GM12892 (cell line): ENCODE results near the gene MAP3K5.

Source experiments
- DNase-seq: peaks from one replicate; pipeline ENCODE4 v3.0.0; 2011; ENCODE audit not compliant: insufficient read length
- FAIRE-seq: peaks from 2 replicates; lab custom pipeline; 2011; peaks lifted over from hg19 to GRCh38; lab: Jason Lieb, UNC
- POLR2A ChIP-seq: IDR thresholded peaks from 2 replicates; pipeline ENCODE4 v1.6.1; 2011; ENCODE audit warnings: low read depth, low read length, control low read depth
- POLR2AphosphoS5 ChIP-seq: IDR thresholded peaks from 2 replicates; pipeline ENCODE4 v1.6.1; 2011; ENCODE audit warnings: low read depth, low read length, control low read depth
- TAF1 ChIP-seq: IDR thresholded peaks from 2 replicates; pipeline ENCODE4 v1.6.1; 2011; ENCODE audit warnings: low read depth, mild to moderate bottlenecking, control low read depth, low read length, borderline replicate concordance

MAP3K5 gene

GRCh38 chr6:136753624-136754023, 38.7 kb downstream of the MAP3K5 start:
- peak; percentile 36 for FAIRE-seq
- no peak for DNase-seq
- no peak for TF ChIP-seq POLR2A
- TF ChIP-seq POLR2AphosphoS5 = no peak
- no peak for TF ChIP-seq TAF1

GRCh38 chr6:136752554-136752953, 39.7 kb downstream of the MAP3K5 start:
- FAIRE-seq = peak; percentile 9
- TF ChIP-seq POLR2A = no peak
- TF ChIP-seq POLR2AphosphoS5 = no peak
- TF ChIP-seq TAF1 = no peak
- no peak for DNase-seq

GRCh38 chr6:136751991-136752390, 40.3 kb downstream of the MAP3K5 start:
- TF ChIP-seq TAF1 (no peak), POLR2AphosphoS5 (no peak), POLR2A (no peak)
- FAIRE-seq (peak; percentile 36), DNase-seq (no peak)

- TF ChIP-seq POLR2A (no peak), POLR2AphosphoS5 (no peak), TAF1 (no peak)
- FAIRE-seq = peak; percentile 96
- DNase-seq = peak; percentile 38
Measured at GRCh38 chr6:136751522-136751956, 40.7 kb downstream of the MAP3K5 start.

GRCh38 chr6:136750696-136751521, 41.4 kb downstream of the MAP3K5 start:
- FAIRE-seq (no peak), DNase-seq (no peak)
- no peak for TF ChIP-seq TAF1
- TF ChIP-seq POLR2AphosphoS5 = no peak
- no peak for TF ChIP-seq POLR2A

GRCh38 chr6:136749359-136749997, 42.8 kb downstream of the MAP3K5 start:
- FAIRE-seq (no peak), DNase-seq (no peak)
- TF ChIP-seq POLR2A (no peak), TAF1 (no peak), POLR2AphosphoS5 (no peak)

- TF ChIP-seq POLR2A = no peak
- TF ChIP-seq POLR2AphosphoS5 = no peak
- no peak for FAIRE-seq
- no peak for DNase-seq
Measured at GRCh38 chr6:136747507-136747906, 44.8 kb downstream of the MAP3K5 start.

GRCh38 chr6:136745300-136745699, 47.0 kb downstream of the MAP3K5 start:
- TF ChIP-seq TAF1 = no peak
- TF ChIP-seq POLR2A = no peak
- TF ChIP-seq POLR2AphosphoS5 = no peak
- no peak for FAIRE-seq
- DNase-seq = no peak

GRCh38 chr6:136744889-136745288, 47.4 kb downstream of the MAP3K5 start:
- TF ChIP-seq TAF1 (no peak), POLR2AphosphoS5 (no peak), POLR2A (no peak)
- no peak for FAIRE-seq
- no peak for DNase-seq

- TF ChIP-seq POLR2AphosphoS5 (no peak), TAF1 (no peak), POLR2A (no peak)
- no peak for DNase-seq
- FAIRE-seq = no peak
Measured at GRCh38 chr6:136742125-136742524, 50.2 kb downstream of the MAP3K5 start.

GRCh38 chr6:136740050-136740974, 52.0 kb downstream of the MAP3K5 start:
- TF ChIP-seq TAF1 (no peak), POLR2AphosphoS5 (no peak), POLR2A (no peak)
- FAIRE-seq = peak; percentile 21

More at GRCh38 chr6:136740050-136740974, 52.0 kb downstream of the MAP3K5 start:
- DNase-seq = no peak
